T-helper 1 cell treated with Interleukin-12 subunit alpha and Interleukin-12 subunit beta and Interleukin-4 antibody, amounts not matched to agents 30 μg/mL and 1 μg/mL, for 36 hours (primary cell): Measurements from ENCODE around the gene PIR.

Source experiments
- H3K27ac Mint-ChIP-seq: one replicate; pipeline ENCODE4 v1.8.0; 2021; ENCODE audit warnings: mild to moderate bottlenecking, mixed read lengths
- H3K27me3 Mint-ChIP-seq: one replicate; pipeline ENCODE4 v1.8.0; 2021; ENCODE audit warnings: low read depth, mixed read lengths
- H3K36me3 Mint-ChIP-seq: one replicate; pipeline ENCODE4 v1.8.0; 2021; ENCODE audit warnings: low read depth, mixed read lengths
- H3K4me1 Mint-ChIP-seq: one replicate; pipeline ENCODE4 v1.8.0; 2021; ENCODE audit warnings: low read depth, mixed read lengths
- H3K4me3 Mint-ChIP-seq: one replicate; pipeline ENCODE4 v1.8.0; 2021; ENCODE audit warnings: mild to moderate bottlenecking, moderate library complexity, mixed read lengths
- H3K9me3 Mint-ChIP-seq: one replicate; pipeline ENCODE4 v1.8.0; 2021; ENCODE audit warnings: mixed read lengths

The PIR gene

DNA sequence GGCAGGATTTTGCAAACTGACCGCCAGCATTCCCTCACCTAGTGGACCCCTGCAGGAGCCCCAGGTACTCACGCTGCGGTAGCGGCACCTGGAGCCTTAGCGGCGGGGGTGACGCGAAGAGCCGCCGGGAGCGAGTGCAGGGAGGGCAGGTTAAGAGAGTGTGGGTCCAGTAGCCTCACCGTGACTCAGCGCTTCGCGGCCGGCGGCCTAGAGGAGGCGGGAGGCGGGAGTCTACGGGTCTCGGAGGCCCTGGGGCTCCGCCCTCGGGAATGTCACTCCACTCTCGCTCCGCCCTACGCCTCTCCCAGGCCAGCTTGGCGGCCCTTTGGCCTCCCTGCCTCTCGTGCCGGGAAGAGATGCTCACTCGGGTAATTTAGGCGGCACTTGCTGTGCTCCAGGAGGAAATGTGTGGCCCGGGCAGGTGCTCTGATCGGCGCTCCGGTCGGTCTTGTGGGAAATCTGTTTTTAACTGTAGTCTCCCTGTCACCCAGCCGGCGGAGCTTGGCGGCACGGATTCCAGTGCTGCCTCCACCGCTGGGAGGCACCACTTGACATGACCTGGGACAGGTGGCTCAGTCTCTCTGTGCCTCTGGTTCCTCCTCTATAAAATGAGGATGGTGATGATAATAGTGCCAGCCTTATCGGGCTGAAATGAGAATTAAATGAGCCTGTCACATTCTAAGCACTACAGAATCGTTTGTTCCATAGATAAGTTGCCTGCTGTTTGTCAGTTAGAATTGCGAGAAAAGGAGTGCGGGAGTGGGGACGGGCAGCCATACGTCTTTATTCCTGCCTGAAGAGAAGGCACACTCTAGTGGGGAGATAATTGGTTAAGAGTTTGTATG is at the start of gene PIR:
PIR (minus strand) TSS at position 216 of the 845 bp plus-strand sequence. CDS start 2,076 bp downstream, outside the sequence.
- Mint-ChIP-seq H3K9me3 (no peaks in the 10 kb centered on the region), H3K4me1 (peaks cover 16% of the 10 kb centered on the region), H3K36me3 (peaks cover 6% of the 10 kb centered on the region), H3K27ac (peak within 1 kb of the TSS; percentile 64), H3K27me3 (peaks cover 3% of the 10 kb centered on the region), H3K4me3 (peak within 1 kb of the TSS; percentile 81)

- no peaks in the 10 kb centered on the region for H3K36me3 Mint-ChIP-seq
- H3K4me3 Mint-ChIP-seq = no peak overlapping the region
- H3K27ac Mint-ChIP-seq = no peak overlapping the region
- H3K27me3 Mint-ChIP-seq = peaks cover 4% of the 10 kb centered on the region
- H3K9me3 Mint-ChIP-seq = no peaks in the 10 kb centered on the region
- no peaks in the 10 kb centered on the region for H3K4me1 Mint-ChIP-seq
These were observed 37.2 kb upstream of the PIR start for GRCh38 chrX:15530318-15530717.

- Mint-ChIP-seq H3K9me3 (no peaks in the 10 kb centered on the region), H3K27me3 (peaks cover 4% of the 10 kb centered on the region), H3K27ac (no peak overlapping the region), H3K4me3 (no peak overlapping the region), H3K36me3 (no peaks in the 10 kb centered on the region), H3K4me1 (no peaks in the 10 kb centered on the region)
These were observed 36.0 kb upstream of the PIR start for GRCh38 chrX:15529165-15529564.

- H3K27me3 Mint-ChIP-seq = peaks cover 10% of the 10 kb centered on the region
These were observed 32.7 kb upstream of the PIR start for GRCh38 chrX:15525664-15526416.

DNA sequence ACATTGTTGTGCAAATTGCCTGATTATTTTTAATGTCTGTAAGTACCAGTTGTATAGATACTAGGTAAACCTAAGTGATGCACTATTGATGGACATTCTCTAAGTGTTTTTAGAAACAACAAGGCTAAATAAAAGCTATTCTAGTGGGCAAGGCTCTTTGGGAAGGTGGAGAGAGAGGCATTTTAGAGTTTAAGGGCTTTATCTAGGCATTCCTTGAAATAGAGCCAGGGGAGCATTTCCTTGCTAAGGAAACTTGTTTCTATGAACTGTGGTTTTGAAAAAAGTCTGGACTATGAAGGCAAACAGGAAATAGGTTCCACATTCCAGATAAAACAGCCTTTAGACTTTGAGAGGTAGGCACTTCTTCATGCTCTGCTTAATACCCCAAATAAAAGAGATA is 31.3 kb upstream of the PIR start:
- Mint-ChIP-seq H3K27ac (no peak overlapping the region), H3K9me3 (no peaks in the 10 kb centered on the region), H3K36me3 (no peaks in the 10 kb centered on the region), H3K4me1 (no peaks in the 10 kb centered on the region), H3K4me3 (no peak overlapping the region), H3K27me3 (peaks cover 13% of the 10 kb centered on the region)

More at GRCh38 chrX:15525664-15526416, 32.7 kb upstream of the PIR start:
- no peaks in the 10 kb centered on the region for H3K9me3 Mint-ChIP-seq
- H3K36me3 Mint-ChIP-seq = no peaks in the 10 kb centered on the region
- no peaks in the 10 kb centered on the region for H3K4me1 Mint-ChIP-seq
- no peak overlapping the region for H3K27ac Mint-ChIP-seq
- H3K4me3 Mint-ChIP-seq = no peak overlapping the region

- peaks cover 15% of the 10 kb centered on the region for H3K27me3 Mint-ChIP-seq
- no peaks in the 10 kb centered on the region for H3K9me3 Mint-ChIP-seq
- H3K4me1 Mint-ChIP-seq = no peaks in the 10 kb centered on the region
- no peak overlapping the region for H3K4me3 Mint-ChIP-seq
- H3K27ac Mint-ChIP-seq = no peak overlapping the region
- no peaks in the 10 kb centered on the region for H3K36me3 Mint-ChIP-seq
These were observed 30.0 kb upstream of the PIR start for GRCh38 chrX:15523088-15523487.

DNA sequence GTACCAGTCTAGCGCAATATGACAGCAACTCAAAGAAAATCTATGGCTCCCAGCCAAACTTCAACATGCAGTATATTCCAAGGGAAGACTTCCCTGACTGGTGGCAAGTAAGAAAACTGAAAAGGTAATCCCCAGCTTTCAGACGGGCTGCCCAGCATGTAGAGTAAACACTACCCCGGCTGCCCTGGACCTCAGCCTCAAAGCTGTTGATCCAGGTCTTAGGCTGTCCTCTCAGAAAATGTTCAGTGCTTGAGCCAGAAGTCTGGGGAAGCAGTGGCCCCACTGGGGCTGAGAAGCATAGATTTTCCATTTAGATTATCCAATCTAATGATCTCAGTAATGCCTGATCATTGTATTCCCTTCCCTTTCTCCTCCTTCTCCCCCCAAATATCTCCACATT is 29.3 kb upstream of the PIR start:
- Mint-ChIP-seq H3K9me3 (no peaks in the 10 kb centered on the region), H3K36me3 (no peaks in the 10 kb centered on the region), H3K27ac (no peak overlapping the region), H3K4me1 (no peaks in the 10 kb centered on the region), H3K27me3 (peaks cover 15% of the 10 kb centered on the region), H3K4me3 (no peak overlapping the region)

DNA sequence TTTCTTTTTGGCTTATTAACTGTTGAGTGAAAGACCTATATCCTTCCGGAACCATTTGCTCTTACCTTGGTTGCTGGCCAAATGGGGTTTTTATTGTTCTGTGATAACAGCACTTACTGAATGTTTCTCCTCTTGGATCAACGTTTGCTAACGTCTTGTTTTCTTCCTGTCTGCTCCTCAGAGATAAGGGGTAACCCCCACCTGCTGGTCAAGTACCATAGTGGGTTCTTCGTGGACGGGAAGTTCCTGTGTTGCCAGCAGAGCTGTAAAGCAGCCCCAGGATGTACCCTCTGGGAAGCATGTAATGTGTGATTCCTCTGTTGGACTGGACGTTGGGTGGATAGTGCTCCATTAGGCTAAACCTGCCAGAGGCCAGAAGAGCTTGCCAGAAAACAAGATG is 22.8 kb upstream of the PIR start:
- Mint-ChIP-seq H3K9me3 (no peaks in the 10 kb centered on the region), H3K4me1 (no peaks in the 10 kb centered on the region), H3K36me3 (no peaks in the 10 kb centered on the region), H3K27ac (no peak overlapping the region), H3K4me3 (no peak overlapping the region), H3K27me3 (peaks cover 5% of the 10 kb centered on the region)

DNA sequence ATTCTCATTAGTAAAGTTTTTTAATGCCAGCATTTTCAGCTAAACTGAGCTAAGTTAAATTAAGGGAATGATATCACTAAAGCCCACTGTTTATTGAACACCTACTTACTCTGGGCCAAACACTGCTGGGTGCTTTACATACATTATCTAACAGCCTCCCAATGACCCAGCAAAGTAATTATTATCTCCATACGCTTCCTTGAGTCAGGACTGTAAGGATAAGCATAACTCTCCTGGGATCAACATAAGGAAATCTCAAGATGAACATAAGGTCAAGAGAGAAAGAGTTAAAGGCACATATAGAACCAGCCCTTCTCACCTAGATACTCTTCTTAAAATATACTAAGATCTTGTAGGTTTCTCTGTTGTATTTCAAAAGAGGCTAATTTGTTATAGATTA is 21.1 kb upstream of the PIR start:
- Mint-ChIP-seq H3K27ac (no peak overlapping the region), H3K36me3 (no peaks in the 10 kb centered on the region), H3K9me3 (no peaks in the 10 kb centered on the region), H3K4me1 (no peaks in the 10 kb centered on the region), H3K4me3 (no peak overlapping the region), H3K27me3 (peaks cover 5% of the 10 kb centered on the region)

GRCh38 chrX:15512401-15512965 is 19.4 kb upstream of the PIR start:
- Mint-ChIP-seq H3K27me3 (peaks cover 4% of the 10 kb centered on the region), H3K27ac (no peak overlapping the region), H3K4me1 (no peaks in the 10 kb centered on the region), H3K36me3 (no peaks in the 10 kb centered on the region), H3K4me3 (no peak overlapping the region), H3K9me3 (no peaks in the 10 kb centered on the region)

GRCh38 chrX:15511563-15511962 is 18.4 kb upstream of the PIR start:
- no peaks in the 10 kb centered on the region for H3K9me3 Mint-ChIP-seq
- H3K27ac Mint-ChIP-seq = no peak overlapping the region
- H3K4me1 Mint-ChIP-seq = no peaks in the 10 kb centered on the region
- no peak overlapping the region for H3K4me3 Mint-ChIP-seq
- H3K36me3 Mint-ChIP-seq = no peaks in the 10 kb centered on the region
- peaks cover 4% of the 10 kb centered on the region for H3K27me3 Mint-ChIP-seq

DNA sequence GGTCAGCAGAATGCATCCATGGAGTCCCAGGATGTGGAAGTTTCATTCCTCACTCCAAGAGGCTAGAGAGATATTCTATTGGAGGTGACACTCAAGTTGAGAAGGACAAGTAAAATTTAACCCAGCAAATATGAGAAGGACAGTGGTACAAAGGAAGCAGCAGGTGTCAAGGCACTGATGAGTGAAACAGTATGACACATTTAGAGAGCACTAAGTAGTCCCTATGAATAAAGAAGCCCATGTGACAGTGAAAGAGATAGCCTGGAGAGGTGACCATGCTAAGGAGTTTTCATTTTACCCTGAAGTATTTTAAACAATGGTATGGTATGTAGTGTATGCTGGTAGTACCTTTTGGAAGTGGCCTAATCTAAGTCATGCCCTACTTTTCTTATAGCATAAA is 16.7 kb upstream of the PIR start:
- H3K9me3 Mint-ChIP-seq = no peaks in the 10 kb centered on the region

GRCh38 chrX:15507005-15507404 is 13.9 kb upstream of the PIR start:
- H3K4me1 Mint-ChIP-seq = no peaks in the 10 kb centered on the region
- peaks cover 14% of the 10 kb centered on the region for H3K27me3 Mint-ChIP-seq
- no peak overlapping the region for H3K4me3 Mint-ChIP-seq
- H3K36me3 Mint-ChIP-seq = no peaks in the 10 kb centered on the region
- no peaks in the 10 kb centered on the region for H3K9me3 Mint-ChIP-seq
- H3K27ac Mint-ChIP-seq = no peak overlapping the region

More for the DNA sequence above, 16.7 kb upstream of the PIR start:
- no peak overlapping the region for H3K27ac Mint-ChIP-seq
- H3K27me3 Mint-ChIP-seq = peaks cover 8% of the 10 kb centered on the region
- no peaks in the 10 kb centered on the region for H3K4me1 Mint-ChIP-seq
- H3K4me3 Mint-ChIP-seq = no peak overlapping the region
- no peaks in the 10 kb centered on the region for H3K36me3 Mint-ChIP-seq

- no peaks in the 10 kb centered on the region for H3K4me1 Mint-ChIP-seq
- H3K4me3 Mint-ChIP-seq = no peak overlapping the region
- H3K27me3 Mint-ChIP-seq = peaks cover 23% of the 10 kb centered on the region
- no peak overlapping the region for H3K27ac Mint-ChIP-seq
- no peaks in the 10 kb centered on the region for H3K36me3 Mint-ChIP-seq
- no peaks in the 10 kb centered on the region for H3K9me3 Mint-ChIP-seq
These were observed 12.0 kb upstream of the PIR start for GRCh38 chrX:15505101-15505500.

- H3K4me1 Mint-ChIP-seq = no peaks in the 10 kb centered on the region
- H3K4me3 Mint-ChIP-seq = no peak overlapping the region
- no peaks in the 10 kb centered on the region for H3K36me3 Mint-ChIP-seq
- H3K27ac Mint-ChIP-seq = no peak overlapping the region
- H3K27me3 Mint-ChIP-seq = peaks cover 27% of the 10 kb centered on the region
- no peaks in the 10 kb centered on the region for H3K9me3 Mint-ChIP-seq
These were observed 11.5 kb upstream of the PIR start for GRCh38 chrX:15504661-15505060.
